H9 (cell line): ENCODE results near the gene ASXL3. TPM values are rescaled to one million over a fixed set of nuclear protein-coding genes. Genes with fewer than 3 reads are reported as not detected.

Source experiments
- DNase-seq: peaks from one replicate; pipeline ENCODE4 v3.0.0-alpha.2; 2017
- H2AFZ ChIP-seq: one replicate; pipeline ENCODE4 v1.6.1; 2013; ENCODE audit warnings: mild to moderate bottlenecking, low read length, control low read depth, moderate library complexity
- H2AK5ac ChIP-seq: 2 replicates; pipeline ENCODE4 v1.6.1; 2013; ENCODE audit warnings: low read length, control low read depth, mixed read lengths; ENCODE audit not compliant: insufficient read length
- H2BK120ac ChIP-seq: one replicate; pipeline ENCODE4 v1.6.1; 2013; ENCODE audit warnings: low read depth, mild to moderate bottlenecking, low read length, control low read depth, inconsistent platforms; ENCODE audit not compliant: poor library complexity, severe bottlenecking
- H2BK12ac ChIP-seq: 2 replicates; pipeline ENCODE4 v1.6.1; 2013; ENCODE audit warnings: low read length, control low read depth, mixed read lengths, low read depth; ENCODE audit not compliant: insufficient read length
- H2BK15ac ChIP-seq: 2 replicates; pipeline ENCODE4 v1.6.1; 2013; ENCODE audit warnings: low read depth, low read length, control low read depth
- H2BK20ac ChIP-seq: one replicate; pipeline ENCODE4 v1.6.1; 2013; ENCODE audit warnings: low read depth, mild to moderate bottlenecking, low read length, control low read depth, inconsistent platforms; ENCODE audit not compliant: poor library complexity, severe bottlenecking
- H2BK5ac ChIP-seq: 2 replicates; pipeline ENCODE4 v1.6.1; 2013; ENCODE audit warnings: low read length, control low read depth, mixed read lengths; ENCODE audit not compliant: insufficient read length
- H3K14ac ChIP-seq: 2 replicates; pipeline ENCODE4 v1.6.1; 2013; ENCODE audit warnings: low read length, control low read depth; ENCODE audit not compliant: insufficient read depth
- H3K18ac ChIP-seq: 2 replicates; pipeline ENCODE4 v1.6.1; 2013; ENCODE audit warnings: low read depth, mild to moderate bottlenecking, mixed read lengths, low read length, control low read depth; ENCODE audit not compliant: insufficient read length
- H3K23ac ChIP-seq: 2 replicates; pipeline ENCODE4 v1.6.1; 2013; ENCODE audit warnings: low read length, control low read depth, mixed read lengths, low read depth; ENCODE audit not compliant: insufficient read length
- H3K23me2 ChIP-seq: 2 replicates; pipeline ENCODE4 v1.6.1; 2013; ENCODE audit warnings: low read depth, mild to moderate bottlenecking, mixed read lengths, low read length, control low read depth; ENCODE audit not compliant: insufficient read length, poor library complexity, severe bottlenecking
- H3K27ac ChIP-seq: 2 replicates; pipeline ENCODE4 v1.5.1; 2013; ENCODE audit warnings: low read length, control low read depth, mixed read lengths, low read depth; ENCODE audit not compliant: insufficient read length
- H3K27me3 ChIP-seq: 2 replicates; pipeline ENCODE4 v1.6.1; 2013; ENCODE audit warnings: low read length, control low read depth, inconsistent platforms; ENCODE audit not compliant: insufficient read depth
- H3K4ac ChIP-seq: 2 replicates; pipeline ENCODE4 v1.6.1; 2013; ENCODE audit warnings: low read depth, mild to moderate bottlenecking, control low read depth, inconsistent platforms, low read length, moderate library complexity
- H3K4me1 ChIP-seq: 2 replicates; pipeline ENCODE4 v1.6.1; 2013; ENCODE audit warnings: low read length, control low read depth, inconsistent platforms; ENCODE audit not compliant: insufficient read depth
- H3K4me2 ChIP-seq: 2 replicates; pipeline ENCODE4 v1.6.1; 2013; ENCODE audit warnings: low read length, control low read depth, mixed read lengths; ENCODE audit not compliant: insufficient read length, insufficient read depth
- H3K56ac ChIP-seq: 2 replicates; pipeline ENCODE4 v1.6.1; 2013; ENCODE audit warnings: low read depth, mild to moderate bottlenecking, mixed read lengths, low read length, control low read depth; ENCODE audit not compliant: insufficient read length
- H3K79me1 ChIP-seq: 2 replicates; pipeline ENCODE4 v1.6.1; 2013; ENCODE audit warnings: low read depth, mild to moderate bottlenecking, moderate library complexity, low read length, control low read depth, inconsistent platforms; ENCODE audit not compliant: insufficient read depth, poor library complexity, severe bottlenecking
- H3K79me2 ChIP-seq: 2 replicates; pipeline ENCODE4 v1.6.1; 2013; ENCODE audit warnings: low read length, control low read depth, inconsistent platforms; ENCODE audit not compliant: insufficient read depth
- H3K9ac ChIP-seq: 2 replicates; pipeline ENCODE4 v1.6.1; 2013; ENCODE audit warnings: low read length, control low read depth, mixed read lengths; ENCODE audit not compliant: insufficient read length; ENCODE audit errors: extremely low read depth
- H3K9me3 ChIP-seq: one replicate; pipeline ENCODE4 v1.6.1; 2013; ENCODE audit warnings: low read depth, low read length, inconsistent platforms; ENCODE audit not compliant: control insufficient read depth
- H3T11ph ChIP-seq: one replicate; pipeline ENCODE4 v1.6.1; 2013; ENCODE audit warnings: mild to moderate bottlenecking, low read length, control low read depth, inconsistent platforms
- H4K20me1 ChIP-seq: one replicate; pipeline ENCODE4 v1.6.1; 2013; ENCODE audit not compliant: control insufficient read depth, insufficient read length, insufficient read depth
- H4K5ac ChIP-seq: 2 replicates; pipeline ENCODE4 v1.6.1; 2013; ENCODE audit warnings: low read depth, mild to moderate bottlenecking, mixed read lengths, low read length, control low read depth; ENCODE audit not compliant: insufficient read length
- H4K8ac ChIP-seq: replicated peaks from 2 replicates; pipeline ENCODE4 v1.6.1; 2013; ENCODE audit warnings: low read length, control low read depth, mixed read lengths, low read depth; ENCODE audit not compliant: insufficient read length
- H4K91ac ChIP-seq: 2 replicates; pipeline ENCODE4 v1.6.1; 2013; ENCODE audit warnings: low read depth, mild to moderate bottlenecking, moderate library complexity, mixed read lengths, low read length, control low read depth; ENCODE audit not compliant: insufficient read length
- H3K27ac Mint-ChIP-seq, 3 experiments: 2 replicates in 2 of 3; 3 replicates in 1 of 3; pipeline ENCODE4 v1.8.0; 2020 to 2021; ENCODE audit warnings: mixed read lengths in 3 of 3, mild to moderate bottlenecking in 1 of 3, moderate library complexity in 1 of 3
- H3K27me3 Mint-ChIP-seq: 2 replicates; pipeline ENCODE4 v1.8.0; 2021; ENCODE audit warnings: low read depth, mild to moderate bottlenecking, moderate library complexity, mixed read lengths
- H3K36me3 Mint-ChIP-seq, 3 experiments: 2 replicates in 2 of 3; 3 replicates in 1 of 3; pipeline ENCODE4 v1.8.0; 2020 to 2021; ENCODE audit warnings: low read depth in 3 of 3, mixed read lengths in 3 of 3; ENCODE audit not compliant: insufficient read depth in 1 of 3
- H3K4me1 Mint-ChIP-seq, 2 experiments: 2 replicates each; pipeline ENCODE4 v1.8.0; 2020; ENCODE audit warnings: mixed read lengths in 2 of 2
- H3K4me3 Mint-ChIP-seq, 2 experiments: 2 replicates in 1 of 2; 3 replicates in 1 of 2; pipeline ENCODE4 v1.8.0; 2020 to 2021; ENCODE audit warnings: mild to moderate bottlenecking in 2 of 2, mixed read lengths in 2 of 2, moderate library complexity in 1 of 2
- H3K9me3 Mint-ChIP-seq, 2 experiments: 2 replicates in 1 of 2; 3 replicates in 1 of 2; pipeline ENCODE4 v1.8.0; 2020; ENCODE audit warnings: mild to moderate bottlenecking in 2 of 2, mixed read lengths in 2 of 2, moderate library complexity in 1 of 2
- WGBS: extraction: QIAGEN DNeasy Blood & Tissue Kit; methylation state at CpG from one replicate; pipeline ENCODE4 v1.1.7; 2013; ENCODE audit warnings: missing lambda C conversion rate, low lambda C conversion rate, mixed read lengths; ENCODE audit not compliant: insufficient read length; ENCODE audit errors: extremely low coverage; 5-methylcytosine and 5-hydroxymethylcytosine counted together
- total RNA-seq: library from RNA; stranded (reverse); gene quantifications from 2 replicates; pipeline ENCODE4 v1.2.1, GENCODE V29; 2021
- TF ChIP-seq, protein P1 (sequence below): fragments of 200-600 bp; sonication (generic); conservative IDR thresholded peaks from 3 replicates; pipeline ENCODE4 v1.8.0; 2021; ENCODE audit warnings: antibody characterized with exemption, mild to moderate bottlenecking

The ASXL3 gene
- total RNA-seq, 1 experiment from 2014 or later, result 0.35 TPM

DNA sequence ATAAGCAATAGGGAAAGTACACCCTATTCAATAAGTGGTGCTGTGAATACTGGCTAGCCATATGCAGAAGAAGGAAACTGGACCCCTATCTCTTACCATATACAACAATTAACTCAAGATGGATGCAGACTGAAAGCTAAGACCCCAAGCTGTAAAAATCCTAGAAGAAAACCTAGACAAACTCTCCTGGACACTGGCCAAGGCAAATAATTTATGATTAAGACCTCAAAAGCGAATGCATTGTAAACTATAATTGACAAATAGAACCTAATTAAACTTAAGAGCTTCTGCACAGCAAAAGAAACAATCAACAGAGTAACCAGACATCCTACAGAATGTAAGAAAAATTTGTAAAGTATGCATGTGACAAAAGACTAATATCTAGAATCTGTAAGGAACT is 41.1 kb upstream of the ASXL3 start:
- H3K18ac ChIP-seq, result no peak overlapping the region
- H3K9ac ChIP-seq, result no peak overlapping the region
- no peak overlapping the region for H4K91ac ChIP-seq
- no peak for DNase-seq
- TF ChIP-seq, protein P1, sequence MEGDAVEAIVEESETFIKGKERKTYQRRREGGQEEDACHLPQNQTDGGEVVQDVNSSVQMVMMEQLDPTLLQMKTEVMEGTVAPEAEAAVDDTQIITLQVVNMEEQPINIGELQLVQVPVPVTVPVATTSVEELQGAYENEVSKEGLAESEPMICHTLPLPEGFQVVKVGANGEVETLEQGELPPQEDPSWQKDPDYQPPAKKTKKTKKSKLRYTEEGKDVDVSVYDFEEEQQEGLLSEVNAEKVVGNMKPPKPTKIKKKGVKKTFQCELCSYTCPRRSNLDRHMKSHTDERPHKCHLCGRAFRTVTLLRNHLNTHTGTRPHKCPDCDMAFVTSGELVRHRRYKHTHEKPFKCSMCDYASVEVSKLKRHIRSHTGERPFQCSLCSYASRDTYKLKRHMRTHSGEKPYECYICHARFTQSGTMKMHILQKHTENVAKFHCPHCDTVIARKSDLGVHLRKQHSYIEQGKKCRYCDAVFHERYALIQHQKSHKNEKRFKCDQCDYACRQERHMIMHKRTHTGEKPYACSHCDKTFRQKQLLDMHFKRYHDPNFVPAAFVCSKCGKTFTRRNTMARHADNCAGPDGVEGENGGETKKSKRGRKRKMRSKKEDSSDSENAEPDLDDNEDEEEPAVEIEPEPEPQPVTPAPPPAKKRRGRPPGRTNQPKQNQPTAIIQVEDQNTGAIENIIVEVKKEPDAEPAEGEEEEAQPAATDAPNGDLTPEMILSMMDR, result no peak
- no peaks in the 10 kb centered on the region for H3K27me3 Mint-ChIP-seq
- no peak overlapping the region for H4K8ac ChIP-seq
- no peak overlapping the region for H2BK15ac ChIP-seq
- H3K23me2 ChIP-seq, result no peaks in the 10 kb centered on the region
- no peak overlapping the region for H3K27ac Mint-ChIP-seq
- H4K5ac ChIP-seq, result no peak overlapping the region
- H2BK20ac ChIP-seq, result no peak overlapping the region
- H3K4me2 ChIP-seq, result no peak overlapping the region
- no peak overlapping the region for H2BK120ac ChIP-seq
- no peaks in the 10 kb centered on the region for H3K36me3 Mint-ChIP-seq
- no peak overlapping the region for H3K27ac ChIP-seq
- no peak overlapping the region for H3T11ph ChIP-seq
- no peaks in the 10 kb centered on the region for H3K27me3 ChIP-seq
- H2AFZ ChIP-seq, result no peak overlapping the region
- WGBS, result no CpG with 5 or more reads among the region's 1 CpG
- H3K79me1 ChIP-seq, result no peaks in the 10 kb centered on the region
- no peaks in the 10 kb centered on the region for H3K4me1 ChIP-seq
- no peaks in the 10 kb centered on the region for H3K4me1 Mint-ChIP-seq
- H3K14ac ChIP-seq, result no peak overlapping the region
- no peaks in the 10 kb centered on the region for H3K9me3 ChIP-seq
- no peak overlapping the region for H3K23ac ChIP-seq
- no peak overlapping the region for H2BK12ac ChIP-seq
- no peak overlapping the region for H3K56ac ChIP-seq
- H2BK5ac ChIP-seq, result no peak overlapping the region
- H3K9me3 Mint-ChIP-seq, result no peaks in the 10 kb centered on the region
- H3K4ac ChIP-seq, result no peak overlapping the region
- H2AK5ac ChIP-seq, result no peak overlapping the region
- H3K79me2 ChIP-seq, result no peaks in the 10 kb centered on the region
- H4K20me1 ChIP-seq, result no peaks in the 10 kb centered on the region
- H3K4me3 Mint-ChIP-seq, result no peak overlapping the region
